HG02798 (cell line): ENCODE results near the gene ABHD4.
A peak's percentile ranks its signal among the peaks of the same experiment; 100 is the strongest.
"Not testable (repeated sequence)": the region's sequence is repeated elsewhere in the genome, so short reads cannot be mapped to it uniquely, and the experiment has no call there.

Source experiments
- ATAC-seq: cut with Tn5 transposase; IDR thresholded peaks from one replicate; pipeline ENCODE4 v1.9.1; 2021; ENCODE audit warnings: mild to moderate bottlenecking; ENCODE audit not compliant: unreplicated experiment, poor library complexity

The ABHD4 gene

GRCh38 chr14:22598099-22598895 lies at the start of gene ABHD4:
Gene ABHD4, plus strand, starts transcription at chr14:22598300. Its CDS starts 7 bp downstream, at chr14:22598307.
- ATAC-seq = peak; percentile 89

- no peak for ATAC-seq
Measured at GRCh38 chr14:22549324-22549962, 48.7 kb upstream of the ABHD4 start.

- ATAC-seq = peak; percentile 54
Measured at GRCh38 chr14:22549981-22550673, 48.0 kb upstream of the ABHD4 start.

GRCh38 chr14:22551605-22551997 lies 46.5 kb upstream of the ABHD4 start:
- no peak for ATAC-seq

GRCh38 chr14:22552001-22552826 lies 45.9 kb upstream of the ABHD4 start:
- ATAC-seq = no peak

GRCh38 chr14:22552827-22553076 lies 45.3 kb upstream of the ABHD4 start:
- ATAC-seq = no peak

GRCh38 chr14:22553445-22553844 lies 44.7 kb upstream of the ABHD4 start:
- ATAC-seq = no peak

- not testable (repeated sequence) for ATAC-seq
Measured at GRCh38 chr14:22553861-22554497, 44.1 kb upstream of the ABHD4 start.

- ATAC-seq = no peak
Measured at GRCh38 chr14:22554498-22555383, 43.4 kb upstream of the ABHD4 start.

- ATAC-seq = peak; percentile 0
Measured at GRCh38 chr14:22555384-22556011, 42.6 kb upstream of the ABHD4 start.

GRCh38 chr14:22556021-22556989 lies 41.8 kb upstream of the ABHD4 start:
- ATAC-seq = peak; percentile 74

- peak; percentile 40 for ATAC-seq
Measured at GRCh38 chr14:22556990-22557623, 41.0 kb upstream of the ABHD4 start.

GRCh38 chr14:22557846-22558220 lies 40.3 kb upstream of the ABHD4 start:
- ATAC-seq = no peak

- ATAC-seq = no peak
Measured at GRCh38 chr14:22558221-22558913, 39.7 kb upstream of the ABHD4 start.

GRCh38 chr14:22559041-22559440 lies 39.1 kb upstream of the ABHD4 start:
- no peak for ATAC-seq

- no peak for ATAC-seq
Measured at GRCh38 chr14:22560662-22561365, 37.3 kb upstream of the ABHD4 start.
